Activated T-cell treated with anti-CD3 and anti-CD28 coated beads, Interleukin-2, amount 50 U/mL, for 72 hours (primary cell): ENCODE results near the gene F5. TPM values are rescaled to one million over a fixed set of nuclear protein-coding genes. Genes with fewer than 3 reads are reported as not detected.

Experiments
- ATAC-seq, 2 donors: fragments of 150-1000 bp; cut with Tn5 transposase; replicated peaks in 1 of 2; 2 replicates each; pipeline ENCODE4 v1.10.0; 2021; ENCODE audit warnings: moderate library complexity in 2 of 2, mild to moderate bottlenecking in 1 of 2
- DNase-seq, 2 donors: peaks; one replicate each; pipeline ENCODE4 v3.0.0; 2021 to 2022; ENCODE audit warnings: mixed read lengths in 1 of 2
- H3K27ac Mint-ChIP-seq: one replicate; pipeline ENCODE4 v1.8.0; 2022; ENCODE audit warnings: mild to moderate bottlenecking, moderate library complexity, mixed read lengths
- H3K27me3 Mint-ChIP-seq: one replicate; pipeline ENCODE4 v1.8.0; 2022; ENCODE audit warnings: low read depth, mixed read lengths
- H3K36me3 Mint-ChIP-seq, 2 donors: one replicate each; pipeline ENCODE4 v1.8.0; 2022; ENCODE audit warnings: mixed read lengths in 2 of 2, mild to moderate bottlenecking in 1 of 2; ENCODE audit not compliant: insufficient read depth in 2 of 2
- H3K4me1 Mint-ChIP-seq: one replicate; pipeline ENCODE4 v1.8.0; 2022; ENCODE audit warnings: low read depth, mixed read lengths
- H3K4me3 Mint-ChIP-seq, 2 donors: one replicate each; pipeline ENCODE4 v1.8.0; 2022; ENCODE audit warnings: mild to moderate bottlenecking in 2 of 2, mixed read lengths in 2 of 2, moderate library complexity in 2 of 2
- H3K9me3 Mint-ChIP-seq, 2 donors: one replicate each; pipeline ENCODE4 v1.8.0; 2022; ENCODE audit warnings: mixed read lengths in 2 of 2
- total RNA-seq, 2 donors: library from RNA; stranded (reverse); gene quantifications; one replicate each; pipeline ENCODE4 v1.2.3, GENCODE V29; 2022

F5 gene
- 10 to 100 TPM; 37.4 to 81.5 TPM for total RNA-seq

GRCh38 chr1:169586395-169587255, at the start of gene F5:
Gene F5 (minus strand): TSS chr1:169586481. CDS start chr1:169586386, 95 bp downstream.
- DNase-seq (peak; percentile 83 to 86), ATAC-seq (peak; percentile 91 to 93)
- Mint-ChIP-seq H3K9me3 (no peaks in the 10 kb centered on the region), H3K27me3 (no peaks in the 10 kb centered on the region), H3K4me3 (peak within 1 kb of the TSS; percentile 93), H3K4me1 (peaks cover 72% of the 10 kb centered on the region), H3K36me3 (peaks cover 2 to 21% of the 10 kb centered on the region in 2 donors), H3K27ac (peak within 1 kb of the TSS; percentile 100)

- Mint-ChIP-seq H3K4me3 (no peak overlapping the region), H3K27ac (no peak overlapping the region), H3K36me3 (peaks cover 20 to 21% of the 10 kb centered on the region in 2 donors), H3K4me1 (peaks cover 19% of the 10 kb centered on the region), H3K9me3 (peaks cover 8 to 26% of the 10 kb centered on the region in 2 donors), H3K27me3 (no peaks in the 10 kb centered on the region)
- DNase-seq (no peak), ATAC-seq (no peak)
Measured at GRCh38 chr1:169634877-169635276, 48.6 kb upstream of the F5 start.

- Mint-ChIP-seq H3K27ac (no peak overlapping the region), H3K9me3 (peaks cover 4 to 23% of the 10 kb centered on the region in 2 donors), H3K36me3 (peaks cover 18 to 20% of the 10 kb centered on the region in 2 donors), H3K4me3 (no peak overlapping the region), H3K4me1 (peaks cover 21% of the 10 kb centered on the region), H3K27me3 (no peaks in the 10 kb centered on the region)
- ATAC-seq (no peak), DNase-seq (no peak)
Measured at GRCh38 chr1:169634145-169634544, 47.9 kb upstream of the F5 start.

GRCh38 chr1:169631249-169631648, 45.0 kb upstream of the F5 start:
- Mint-ChIP-seq H3K9me3 (peaks cover 4 to 23% of the 10 kb centered on the region in 2 donors), H3K27me3 (no peaks in the 10 kb centered on the region), H3K36me3 (peaks cover 18 to 20% of the 10 kb centered on the region in 2 donors), H3K27ac (no peak overlapping the region), H3K4me1 (peaks cover 39% of the 10 kb centered on the region), H3K4me3 (no peak overlapping the region)
- no peak for ATAC-seq
- DNase-seq, result no peak

DNA sequence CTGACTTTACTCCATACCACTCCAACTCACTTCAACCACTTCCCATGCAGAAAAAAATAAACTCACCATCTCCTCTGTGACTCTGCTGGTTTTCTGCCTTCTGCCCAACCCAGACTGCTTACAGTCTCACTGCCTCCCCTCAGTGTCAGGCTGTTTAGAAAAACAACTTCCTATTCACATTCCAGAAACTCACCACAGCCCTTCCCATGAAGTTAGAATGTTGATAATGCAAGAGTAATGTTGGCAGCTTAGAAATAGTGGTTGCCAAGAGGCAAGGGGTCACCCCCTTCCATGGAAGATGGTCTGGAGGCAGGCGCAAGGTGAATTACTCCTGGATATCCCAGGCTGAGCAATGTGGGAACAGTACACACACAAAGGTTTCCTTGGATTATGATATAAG, 43.7 kb upstream of the F5 start, which contains the start of gene SELP:
Gene SELP (minus strand): TSS at position 119 of the 400 bp plus-strand sequence. CDS start 50 bp downstream, at position 69.
- peaks cover 8 to 22% of the 10 kb centered on the region in 2 donors for H3K9me3 Mint-ChIP-seq
- ATAC-seq (no peak), DNase-seq (no peak)
- peaks cover 51% of the 10 kb centered on the region for H3K4me1 Mint-ChIP-seq
- no peaks in the 10 kb centered on the region for H3K27me3 Mint-ChIP-seq
- peaks cover 16 to 21% of the 10 kb centered on the region in 2 donors for H3K36me3 Mint-ChIP-seq
- no peak within 1 kb of the TSS for H3K4me3 Mint-ChIP-seq
- H3K27ac Mint-ChIP-seq, result no peak within 1 kb of the TSS

DNA sequence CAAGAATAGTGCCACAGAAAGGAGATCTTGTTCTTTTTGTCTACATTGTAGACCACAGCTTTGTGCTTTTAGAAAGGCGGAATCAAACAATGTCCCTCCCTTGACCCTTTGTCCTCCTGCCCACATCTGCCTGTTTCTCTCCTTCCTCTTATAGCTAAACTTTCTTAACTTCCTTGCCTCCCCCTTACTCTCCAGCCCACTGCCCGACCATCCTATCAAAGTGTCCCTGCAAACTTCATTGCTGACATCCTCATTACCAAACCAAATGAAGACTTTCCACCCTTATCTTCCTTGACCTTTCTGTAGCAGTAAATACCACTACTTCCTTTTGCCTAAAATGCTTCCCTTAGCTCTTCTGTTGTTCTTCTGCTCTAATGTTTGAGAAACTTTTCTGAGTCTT, 38.6 kb upstream of the F5 start:
- no peak overlapping the region for H3K27ac Mint-ChIP-seq

DNA sequence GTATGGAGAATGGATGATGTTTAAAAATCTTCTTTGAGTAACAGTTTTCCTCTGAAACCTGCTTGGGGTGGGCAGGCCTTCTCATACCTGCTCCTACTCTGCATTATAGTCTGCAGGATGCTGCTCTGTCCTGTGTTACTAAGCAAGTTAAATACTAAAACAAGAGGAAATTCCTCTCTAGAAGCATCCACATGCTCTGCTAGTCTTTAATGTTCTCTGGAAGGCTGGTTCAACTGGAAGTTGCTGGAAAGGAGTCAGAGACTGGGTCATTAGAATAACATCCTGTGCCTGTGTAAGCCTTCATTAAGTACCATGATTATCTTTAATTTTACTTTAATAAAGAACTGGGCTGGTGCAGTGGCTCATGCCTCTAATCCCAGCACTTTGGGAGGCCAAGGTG, 37.8 kb upstream of the F5 start:
- Mint-ChIP-seq H3K27me3 (no peaks in the 10 kb centered on the region), H3K36me3 (peaks cover 2 to 3% of the 10 kb centered on the region in 2 donors), H3K9me3 (peaks cover 8 to 10% of the 10 kb centered on the region in 2 donors), H3K27ac (no peak overlapping the region), H3K4me1 (peaks cover 63% of the 10 kb centered on the region), H3K4me3 (peak overlapping the region; percentile 7 to 45)
- ATAC-seq, result peak in 1 of 2 donors; percentile 7
- no peak for DNase-seq

More for the DNA sequence above, 38.6 kb upstream of the F5 start:
- DNase-seq (no peak), ATAC-seq (no peak)
- H3K36me3 Mint-ChIP-seq, result peaks cover 2 to 3% of the 10 kb centered on the region in 2 donors
- peak overlapping the region in 1 of 2 donors; percentile 25 for H3K4me3 Mint-ChIP-seq
- H3K27me3 Mint-ChIP-seq, result no peaks in the 10 kb centered on the region
- peaks cover 70% of the 10 kb centered on the region for H3K4me1 Mint-ChIP-seq
- H3K9me3 Mint-ChIP-seq, result peaks cover 8 to 10% of the 10 kb centered on the region in 2 donors

GRCh38 chr1:169623132-169623926, 37.0 kb upstream of the F5 start:
- H3K27ac Mint-ChIP-seq, result peak overlapping the region; percentile 67
- no peaks in the 10 kb centered on the region for H3K27me3 Mint-ChIP-seq
- DNase-seq, result peak in 1 of 2 donors; percentile 7
- peaks cover 2 to 3% of the 10 kb centered on the region in 2 donors for H3K36me3 Mint-ChIP-seq
- peaks cover 8 to 10% of the 10 kb centered on the region in 2 donors for H3K9me3 Mint-ChIP-seq
- peaks cover 58% of the 10 kb centered on the region for H3K4me1 Mint-ChIP-seq
- peak overlapping the region; percentile 43 to 45 for H3K4me3 Mint-ChIP-seq
- ATAC-seq, result peak; percentile 55 to 74

GRCh38 chr1:169620565-169620964, 34.3 kb upstream of the F5 start:
- Mint-ChIP-seq H3K36me3 (no peaks in the 10 kb centered on the region), H3K4me3 (no peak overlapping the region), H3K27me3 (no peaks in the 10 kb centered on the region), H3K9me3 (peaks cover 4 to 8% of the 10 kb centered on the region in 2 donors), H3K4me1 (peaks cover 39% of the 10 kb centered on the region), H3K27ac (no peak overlapping the region)
- DNase-seq (no peak), ATAC-seq (no peak)

DNA sequence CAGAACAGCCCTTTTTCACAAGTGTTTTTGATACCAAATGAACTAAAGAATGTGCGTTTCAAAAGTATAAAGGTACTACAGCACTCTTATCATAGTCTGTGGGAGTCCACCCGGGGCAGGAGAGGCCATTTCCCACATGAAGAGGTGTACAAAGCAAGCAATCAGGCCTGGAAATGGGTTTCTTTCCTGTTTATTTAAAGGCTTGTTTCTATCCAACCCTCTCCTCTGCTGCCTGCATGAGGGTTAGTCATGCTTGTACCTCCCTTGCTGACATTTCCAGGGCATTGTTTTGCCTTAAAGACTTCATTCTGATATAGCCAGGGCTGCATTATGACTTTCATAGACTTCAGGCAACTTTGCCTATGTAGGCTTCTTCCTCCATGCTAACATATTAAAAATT, 32.1 kb upstream of the F5 start:
- Mint-ChIP-seq H3K27me3 (no peaks in the 10 kb centered on the region), H3K4me1 (peaks cover 19% of the 10 kb centered on the region), H3K36me3 (no peaks in the 10 kb centered on the region), H3K9me3 (peaks cover 4 to 8% of the 10 kb centered on the region in 2 donors), H3K4me3 (no peak overlapping the region), H3K27ac (no peak overlapping the region)
- no peak for DNase-seq
- no peak for ATAC-seq

GRCh38 chr1:169615803-169616202, 29.5 kb upstream of the F5 start:
- no peak for ATAC-seq
- Mint-ChIP-seq H3K9me3 (peaks cover under 1 to 3% of the 10 kb centered on the region in 2 donors), H3K36me3 (no peaks in the 10 kb centered on the region), H3K4me3 (no peak overlapping the region), H3K27ac (no peak overlapping the region), H3K27me3 (no peaks in the 10 kb centered on the region), H3K4me1 (peaks cover 9% of the 10 kb centered on the region)
- DNase-seq, result no peak

DNA sequence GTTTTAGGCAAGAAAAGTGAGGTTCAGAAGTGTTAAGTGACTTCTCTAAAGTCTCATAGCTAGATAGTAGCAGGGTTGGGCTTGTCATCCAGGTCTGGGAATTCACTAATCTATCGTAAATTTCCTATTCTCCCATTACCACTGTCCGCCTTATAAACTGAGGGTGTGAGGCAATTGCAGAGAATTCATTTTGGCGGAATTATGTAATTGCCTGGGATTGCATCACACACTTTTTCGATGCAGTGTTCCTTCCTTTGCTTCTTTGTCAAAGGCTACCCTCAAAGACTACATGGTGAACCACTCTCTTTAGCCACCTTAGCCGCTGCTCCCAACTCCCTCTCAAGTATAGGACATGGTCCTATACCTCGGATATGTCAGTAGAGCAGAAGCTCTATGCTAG, 24.6 kb upstream of the F5 start:
- DNase-seq (no peak), ATAC-seq (no peak)
- Mint-ChIP-seq H3K4me1 (peaks cover 6% of the 10 kb centered on the region), H3K27ac (no peak overlapping the region), H3K36me3 (no peaks in the 10 kb centered on the region), H3K4me3 (no peak overlapping the region), H3K9me3 (no peaks in the 10 kb centered on the region), H3K27me3 (no peaks in the 10 kb centered on the region)

- Mint-ChIP-seq H3K4me1 (peaks cover 14% of the 10 kb centered on the region), H3K4me3 (no peak overlapping the region), H3K27ac (no peak overlapping the region), H3K27me3 (no peaks in the 10 kb centered on the region), H3K9me3 (no peaks in the 10 kb centered on the region), H3K36me3 (no peaks in the 10 kb centered on the region)
- no peak for ATAC-seq
- DNase-seq, result no peak
Measured at GRCh38 chr1:169610108-169610507, 23.8 kb upstream of the F5 start.
